Esophagus squamous epithelium (tissue), 4 donors: ENCODE results near the gene TPGS2.

ENCODE experiments used
- POLR2A ChIP-seq, 4 donors: fragments of 450-650 bp; IDR thresholded peaks; one replicate each; pipeline ENCODE4 v1.6.1; 2017; ENCODE audit warnings: antibody characterized with exemption in 4 of 4, mild to moderate bottlenecking in 4 of 4, moderate library complexity in 3 of 4
- TF ChIP-seq, protein P1 (sequence below), 6 experiments: fragments of 450-650 bp in 4 of 6; fragments of 200-600 bp in 2 of 6; sonication (generic) in 2 of 6; IDR thresholded peaks; one replicate each; pipeline ENCODE4 v1.5.1; 2016 to 2019; ENCODE audit warnings: antibody characterized with exemption in 6 of 6, mild to moderate bottlenecking in 4 of 6, moderate library complexity in 4 of 6

DNA sequence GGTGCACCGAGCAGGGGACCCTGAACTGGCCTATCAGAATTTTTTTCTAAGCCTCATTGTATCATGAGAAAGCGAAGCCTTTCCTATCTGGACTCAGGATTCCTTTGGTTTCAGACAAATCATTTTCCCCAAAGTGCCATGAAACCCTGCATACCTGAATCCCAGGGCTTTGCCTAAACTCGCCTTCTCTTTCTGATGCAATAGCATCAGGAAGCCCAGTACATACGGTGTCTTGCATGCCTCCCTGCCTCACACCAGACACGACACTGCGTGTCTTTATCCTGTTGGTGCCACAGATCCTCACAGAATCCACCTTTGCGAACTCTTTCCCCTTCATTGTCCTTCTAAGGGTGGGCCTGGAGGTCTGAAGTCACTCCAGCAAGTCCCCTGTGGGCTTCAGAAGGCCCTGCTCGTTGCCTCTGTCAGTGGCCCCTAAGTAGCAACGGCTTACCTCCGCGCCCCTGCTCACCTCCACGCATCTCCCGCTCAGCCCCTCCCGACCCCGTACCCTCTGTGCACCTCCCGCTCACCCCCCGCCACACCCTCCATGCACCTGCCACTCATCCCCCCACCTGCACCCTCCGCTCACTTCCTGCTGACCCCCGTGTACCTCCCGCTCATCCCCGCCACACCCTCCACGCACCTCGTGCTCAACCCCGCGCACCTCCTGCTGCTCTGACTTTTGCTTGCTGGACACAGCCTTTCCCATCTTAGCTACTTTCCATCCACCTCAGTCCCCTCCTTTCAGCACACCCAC lies 83.4 kb downstream of the TPGS2 start:
- TF ChIP-seq, protein P1, sequence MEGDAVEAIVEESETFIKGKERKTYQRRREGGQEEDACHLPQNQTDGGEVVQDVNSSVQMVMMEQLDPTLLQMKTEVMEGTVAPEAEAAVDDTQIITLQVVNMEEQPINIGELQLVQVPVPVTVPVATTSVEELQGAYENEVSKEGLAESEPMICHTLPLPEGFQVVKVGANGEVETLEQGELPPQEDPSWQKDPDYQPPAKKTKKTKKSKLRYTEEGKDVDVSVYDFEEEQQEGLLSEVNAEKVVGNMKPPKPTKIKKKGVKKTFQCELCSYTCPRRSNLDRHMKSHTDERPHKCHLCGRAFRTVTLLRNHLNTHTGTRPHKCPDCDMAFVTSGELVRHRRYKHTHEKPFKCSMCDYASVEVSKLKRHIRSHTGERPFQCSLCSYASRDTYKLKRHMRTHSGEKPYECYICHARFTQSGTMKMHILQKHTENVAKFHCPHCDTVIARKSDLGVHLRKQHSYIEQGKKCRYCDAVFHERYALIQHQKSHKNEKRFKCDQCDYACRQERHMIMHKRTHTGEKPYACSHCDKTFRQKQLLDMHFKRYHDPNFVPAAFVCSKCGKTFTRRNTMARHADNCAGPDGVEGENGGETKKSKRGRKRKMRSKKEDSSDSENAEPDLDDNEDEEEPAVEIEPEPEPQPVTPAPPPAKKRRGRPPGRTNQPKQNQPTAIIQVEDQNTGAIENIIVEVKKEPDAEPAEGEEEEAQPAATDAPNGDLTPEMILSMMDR (IDR thresholded peaks at IDR 0.05), result no peak
- TF ChIP-seq POLR2A (IDR thresholded peaks at IDR 0.05), result no peak
